Uterus (tissue), 4 donors: Measurements from ENCODE around the gene ZNF467. TPM values are rescaled to one million over a fixed set of nuclear protein-coding genes. Genes with fewer than 3 reads are reported as not detected.

Experiments used
- DNase-seq, 2 donors: peaks; one replicate each; pipeline ENCODE4 v3.0.0-alpha.2; 2019 to 2020
- H3K27ac ChIP-seq, 2 donors: fragments of 200-600 bp; sonication (generic); 1 replicate in 1 of 2; 2 replicates in 1 of 2; pipeline ENCODE4 v1.5.1; 2016 to 2018
- H3K27me3 ChIP-seq, 2 donors: fragments of 200-600 bp; sonication (generic); one replicate each; pipeline ENCODE4 v1.5.1; 2018 to 2019; ENCODE audit warnings: control low read depth in 1 of 2
- H3K36me3 ChIP-seq, 2 donors: fragments of 200-600 bp; sonication (generic); one replicate each; pipeline ENCODE4 v1.5.1; 2019; ENCODE audit warnings: control low read depth in 1 of 2
- H3K4me1 ChIP-seq, 2 donors: fragments of 200-600 bp; sonication (generic); one replicate each; pipeline ENCODE4 v1.5.1; 2018 to 2019; ENCODE audit warnings: control low read depth in 1 of 2
- H3K4me3 ChIP-seq, 2 donors: fragments of 200-600 bp; sonication (generic); 1 replicate in 1 of 2; 2 replicates in 1 of 2; pipeline ENCODE4 v1.5.1; 2018 to 2019; ENCODE audit warnings: mild to moderate bottlenecking in 1 of 2
- H3K9me3 ChIP-seq, 2 donors: fragments of 200-600 bp; sonication (generic); one replicate each; pipeline ENCODE4 v1.5.1; 2019; ENCODE audit warnings: control low read depth in 1 of 2
- CTCF ChIP-seq, 4 experiments: fragments of 200-600 bp in 2 of 4; fragments of 450-650 bp in 2 of 4; sonication (generic) in 2 of 4; IDR thresholded peaks; one replicate each; pipeline ENCODE4 v1.5.1; 2016 to 2019; ENCODE audit warnings: antibody characterized with exemption in 4 of 4, mild to moderate bottlenecking in 2 of 4, moderate library complexity in 1 of 4
- POLR2A ChIP-seq, 2 donors: fragments of 450-650 bp; IDR thresholded peaks; one replicate each; pipeline ENCODE4 v1.6.1; 2016; ENCODE audit warnings: antibody characterized with exemption in 2 of 2, mild to moderate bottlenecking in 1 of 2, moderate library complexity in 1 of 2
- intact Hi-C: fragments of 100-400 bp; cut with DNase I; formaldehyde crosslinking; loops from one replicate; pipeline ENCODE4 v1.15.1; 2023; ENCODE audit warnings: low total_unique reads
- total RNA-seq, 4 donors: library from RNA; depleted of rRNA in 3 of 4; stranded (reverse); fragments of >200 nt in 3 of 4; gene quantifications; one replicate each; pipeline versions ENCODE4 v1.1.0 to v1.2.4, GENCODE V29; 2014 to 2023
- donor health status: DM: yes; HTN: yes; CAD: no.

ZNF467 gene
- total RNA-seq, 4 donors from 2014 or later, result 5.2 to 23.6 (median 14.3) TPM

- no peak for DNase-seq
- Histone ChIP-seq H3K4me3 (no peak overlapping the region), H3K9me3 (no peaks in the 10 kb centered on the region), H3K4me1 (no peaks in the 10 kb centered on the region), H3K36me3 (no peaks in the 10 kb centered on the region), H3K27me3 (no peaks in the 10 kb centered on the region), H3K27ac (no peak overlapping the region)
- TF ChIP-seq CTCF (IDR thresholded peaks at IDR 0.05) (no peak), POLR2A (IDR thresholded peaks at IDR 0.05) (no peak)
- intact Hi-C loops, result no loop called here
These were observed 52.9 kb downstream of the ZNF467 start for GRCh38 chr7:149720372-149721083.

DNA sequence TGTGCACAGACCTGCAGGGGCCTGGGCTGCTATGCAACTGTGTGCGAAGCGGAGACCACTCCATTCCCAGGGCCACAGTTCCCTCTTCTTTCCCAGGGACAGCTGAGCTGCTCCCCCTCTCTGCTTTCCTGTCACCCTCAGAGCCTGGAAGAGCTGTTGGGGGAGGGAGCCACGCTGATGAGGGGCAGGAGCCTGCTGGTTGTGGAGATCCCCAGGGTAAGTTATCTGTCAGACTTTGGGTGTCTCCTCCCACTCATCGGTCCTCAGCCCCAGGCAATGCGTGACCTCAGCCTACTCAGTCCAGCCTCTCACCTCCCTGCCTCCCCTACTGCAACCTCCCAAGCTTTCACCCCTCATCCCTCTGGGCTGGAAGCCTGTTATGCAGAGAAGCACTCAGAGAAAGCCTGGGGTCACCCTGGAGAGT is 53.5 kb downstream of the ZNF467 start:
- no peak overlapping the region for H3K4me3 ChIP-seq
- no peak for DNase-seq
- H3K9me3 ChIP-seq, result no peaks in the 10 kb centered on the region
- TF ChIP-seq POLR2A (IDR thresholded peaks at IDR 0.05) (no peak), CTCF (IDR thresholded peaks at IDR 0.05) (no peak)
- H3K4me1 ChIP-seq, result no peaks in the 10 kb centered on the region
- no peaks in the 10 kb centered on the region for H3K27me3 ChIP-seq
- no peak overlapping the region for H3K27ac ChIP-seq
- no peaks in the 10 kb centered on the region for H3K36me3 ChIP-seq
- intact Hi-C loops, result no loop called here

GRCh38 chr7:149719050-149719899 is 54.1 kb downstream of the ZNF467 start:
- TF ChIP-seq POLR2A (IDR thresholded peaks at IDR 0.05) (no peak), CTCF (IDR thresholded peaks at IDR 0.05) (no peak)
- Histone ChIP-seq H3K4me1 (no peaks in the 10 kb centered on the region), H3K36me3 (no peaks in the 10 kb centered on the region), H3K27ac (no peak overlapping the region), H3K9me3 (no peaks in the 10 kb centered on the region), H3K27me3 (no peaks in the 10 kb centered on the region), H3K4me3 (no peak overlapping the region)
- DNase-seq, result no peak
- intact Hi-C loops, result no loop called here

GRCh38 chr7:149718730-149719049 is 54.7 kb downstream of the ZNF467 start:
- DNase-seq, result no peak
- H3K36me3 ChIP-seq, result no peaks in the 10 kb centered on the region
- no peaks in the 10 kb centered on the region for H3K27me3 ChIP-seq
- H3K27ac ChIP-seq, result no peak overlapping the region
- intact Hi-C loops, result no loop called here
- no peaks in the 10 kb centered on the region for H3K4me1 ChIP-seq
- H3K9me3 ChIP-seq, result no peaks in the 10 kb centered on the region
- TF ChIP-seq CTCF (IDR thresholded peaks at IDR 0.05) (no peak), POLR2A (IDR thresholded peaks at IDR 0.05) (no peak)
- H3K4me3 ChIP-seq, result no peak overlapping the region

GRCh38 chr7:149717481-149717880 is 55.9 kb downstream of the ZNF467 start:
- H3K4me3 ChIP-seq, result no peak overlapping the region
- no peaks in the 10 kb centered on the region for H3K27me3 ChIP-seq
- no peak for DNase-seq
- no peak overlapping the region for H3K27ac ChIP-seq
- no peaks in the 10 kb centered on the region for H3K36me3 ChIP-seq
- H3K9me3 ChIP-seq, result no peaks in the 10 kb centered on the region
- H3K4me1 ChIP-seq, result no peaks in the 10 kb centered on the region
- intact Hi-C loops, result no loop called here
- TF ChIP-seq CTCF (IDR thresholded peaks at IDR 0.05), result no peak
- TF ChIP-seq POLR2A (IDR thresholded peaks at IDR 0.05), result no peak
